ENCODE measurements around the gene RALGDS. TPM values are rescaled to one million over a fixed set of nuclear protein-coding genes. Genes with fewer than 3 reads are reported as not detected.

RALGDS gene
- total RNA-seq, 5 donors from 2014 or later (not counting 1 experiment from before 2014, with no cell fraction given): 81.0 to 161 (median 137) TPM

- Mint-ChIP-seq H3K4me3 (peak overlapping the region; percentile 44 to 90 (median 83)), H3K9me3 (no peaks in the 10 kb centered on the region), H3K36me3 (peaks cover 12% of the 10 kb centered on the region), H3K27ac (peak overlapping the region; percentile 100), H3K27me3 (no peaks in the 10 kb centered on the region), H3K4me1 (peaks cover 77 to 90% (median 82%) of the 10 kb centered on the region in 3 donors)
- peaks cover under 1 to 16% of the 10 kb centered on the region in 2 donors for H3K36me3 ChIP-seq (ENCODE audit: control insufficient read depth in 2 of 2, extremely low read depth in 1 of 2, insufficient read depth in 1 of 2, low read length in 1 of 2)
- H3K27me3 ChIP-seq (replicated peaks in 1 of 2; ENCODE audit: control insufficient read depth in 2 of 2, extremely low read depth in 1 of 2, insufficient read depth in 2 of 2, low read length in 1 of 2): no peaks in the 10 kb centered on the region
- WGBS (ENCODE audit: insufficient coverage): 74% methylated on average over 5 of the region's 5 CpGs
- ATAC-seq (replicated peaks in 1 of 4) (no peak), DNase-seq (no peak)
- peak overlapping the region in 1 of 2 donors; percentile 67 for H3K4me3 ChIP-seq (ENCODE audit: control insufficient read depth in 1 of 2, extremely low read depth in 1 of 2, low read length in 1 of 2)
- H3K9me3 ChIP-seq: no peaks in the 10 kb centered on the region
- peaks cover 36 to 100% of the 10 kb centered on the region in 2 experiments for H3K4me1 ChIP-seq (ENCODE audit: control insufficient read depth in 1 of 2, extremely low read depth in 1 of 2, insufficient read depth in 2 of 2, low read length in 2 of 2)
- ChIA-PET POLR2A (no interaction called here), CTCF (interaction anchor here (0.8 to 5.2 kb wide), 4 partner anchors 12 to 16 kb away, joined by 3 to 45 read pairs (median 4); no protein-coding TSS in a partner anchor)
- H3K27ac ChIP-seq (ENCODE audit: low read length): peak overlapping the region; percentile 100
Measured at GRCh38 chr9:133131506-133131905, 10.5 kb upstream of the RALGDS start.

- H3K4me3 Mint-ChIP-seq: peak overlapping the region; percentile 83 to 90 (median 84)
- peaks cover 11% of the 10 kb centered on the region for H3K36me3 Mint-ChIP-seq
- peaks cover 76 to 92% (median 83%) of the 10 kb centered on the region in 3 donors for H3K4me1 Mint-ChIP-seq
- H3K27ac Mint-ChIP-seq: peak overlapping the region; percentile 96 to 100
- peak in 33 of 35 experiments; percentile 49 to 83 (median 64) for DNase-seq
- ChIA-PET CTCF (interaction anchor here (0.8 to 5.2 kb wide), 4 partner anchors 13 to 17 kb away, joined by 3 to 45 read pairs (median 4); no protein-coding TSS in a partner anchor), POLR2A (no interaction called here)
- WGBS (ENCODE audit: insufficient coverage): 40% methylated on average over 5 of the region's 10 CpGs
- Histone ChIP-seq H3K27ac (ENCODE audit: low read length) (peak overlapping the region; percentile 100), H3K4me3 (ENCODE audit: control insufficient read depth in 1 of 2, extremely low read depth in 1 of 2, low read length in 1 of 2) (peak overlapping the region; percentile 36 to 67), H3K4me1 (ENCODE audit: control insufficient read depth in 1 of 2, extremely low read depth in 1 of 2, insufficient read depth in 2 of 2, low read length in 2 of 2) (peaks cover 36 to 100% of the 10 kb centered on the region in 2 experiments), H3K27me3 (replicated peaks in 1 of 2; ENCODE audit: control insufficient read depth in 2 of 2, extremely low read depth in 1 of 2, insufficient read depth in 2 of 2, low read length in 1 of 2) (no peaks in the 10 kb centered on the region), H3K36me3 (ENCODE audit: control insufficient read depth in 2 of 2, extremely low read depth in 1 of 2, insufficient read depth in 1 of 2, low read length in 1 of 2) (peaks cover 0 to 16% of the 10 kb centered on the region in 2 donors), H3K9me3 (no peaks in the 10 kb centered on the region)
- no peaks in the 10 kb centered on the region for H3K27me3 Mint-ChIP-seq
- ATAC-seq (replicated peaks in 1 of 4): peak; percentile 28 to 60 (median 60)
- no peaks in the 10 kb centered on the region for H3K9me3 Mint-ChIP-seq
Measured at GRCh38 chr9:133130685-133131244, 9.7 kb upstream of the RALGDS start.

GRCh38 chr9:133129001-133129795 is 8.2 kb upstream of the RALGDS start:
- Histone ChIP-seq H3K36me3 (ENCODE audit: control insufficient read depth in 2 of 2, extremely low read depth in 1 of 2, insufficient read depth in 1 of 2, low read length in 1 of 2) (peaks cover 0 to 16% of the 10 kb centered on the region in 2 donors), H3K9me3 (no peaks in the 10 kb centered on the region), H3K27ac (ENCODE audit: low read length) (peak overlapping the region; percentile 100), H3K4me1 (ENCODE audit: control insufficient read depth in 1 of 2, extremely low read depth in 1 of 2, insufficient read depth in 2 of 2, low read length in 2 of 2) (peaks cover 27 to 99% of the 10 kb centered on the region in 2 experiments), H3K27me3 (replicated peaks in 1 of 2; ENCODE audit: control insufficient read depth in 2 of 2, extremely low read depth in 1 of 2, insufficient read depth in 2 of 2, low read length in 1 of 2) (no peaks in the 10 kb centered on the region), H3K4me3 (ENCODE audit: control insufficient read depth in 1 of 2, extremely low read depth in 1 of 2, low read length in 1 of 2) (peak overlapping the region in 1 of 2 donors; percentile 67)
- ChIA-PET CTCF (interaction anchor here in 1 of 2 donors (4.4 kb wide), 1 partner anchor 14 kb away, joined by 21 read pairs; no protein-coding TSS in a partner anchor), POLR2A (interaction anchor here in 1 of 2 donors (0.6 to 0.8 kb wide), 3 partner anchors 20 to 457 kb away, joined by 3 to 5 read pairs (median 5); no protein-coding TSS in a partner anchor)
- Mint-ChIP-seq H3K27me3 (no peaks in the 10 kb centered on the region), H3K27ac (peak overlapping the region; percentile 96 to 100), H3K4me3 (peak overlapping the region; percentile 83 to 90 (median 84)), H3K36me3 (peaks cover 10% of the 10 kb centered on the region), H3K9me3 (no peaks in the 10 kb centered on the region), H3K4me1 (peaks cover 70 to 92% (median 82%) of the 10 kb centered on the region in 3 donors)
- no peak for ATAC-seq (replicated peaks in 1 of 4)
- 74% methylated on average over 23 of the region's 29 CpGs for WGBS (ENCODE audit: insufficient coverage)
- peak in 3 of 35 experiments; percentile 15 to 51 (median 33) for DNase-seq

GRCh38 chr9:133128152-133128551 is 7.1 kb upstream of the RALGDS start:
- H3K36me3 ChIP-seq (ENCODE audit: control insufficient read depth in 2 of 2, extremely low read depth in 1 of 2, insufficient read depth in 1 of 2, low read length in 1 of 2): peaks cover 0 to 16% of the 10 kb centered on the region in 2 donors
- Mint-ChIP-seq H3K36me3 (peaks cover 10% of the 10 kb centered on the region), H3K9me3 (no peaks in the 10 kb centered on the region), H3K27ac (peak overlapping the region; percentile 74 to 88), H3K27me3 (no peaks in the 10 kb centered on the region), H3K4me3 (peak overlapping the region; percentile 67 to 83 (median 77)), H3K4me1 (peaks cover 67 to 92% (median 77%) of the 10 kb centered on the region in 3 donors)
- peak overlapping the region in 1 of 2 donors; percentile 67 for H3K4me3 ChIP-seq (ENCODE audit: control insufficient read depth in 1 of 2, extremely low read depth in 1 of 2, low read length in 1 of 2)
- H3K4me1 ChIP-seq (ENCODE audit: control insufficient read depth in 1 of 2, extremely low read depth in 1 of 2, insufficient read depth in 2 of 2, low read length in 2 of 2): peaks cover 20 to 97% of the 10 kb centered on the region in 2 experiments
- DNase-seq (no peak), ATAC-seq (replicated peaks in 1 of 4) (no peak)
- H3K27me3 ChIP-seq (replicated peaks in 1 of 2; ENCODE audit: control insufficient read depth in 2 of 2, extremely low read depth in 1 of 2, insufficient read depth in 2 of 2, low read length in 1 of 2): no peaks in the 10 kb centered on the region
- ChIA-PET CTCF (interaction anchor here in 1 of 2 donors (4.4 kb wide), 1 partner anchor 16 kb away, joined by 21 read pairs; no protein-coding TSS in a partner anchor), POLR2A (no interaction called here)
- no peaks in the 10 kb centered on the region for H3K9me3 ChIP-seq
- WGBS (ENCODE audit: insufficient coverage): 91% methylated on average over 6 of the region's 13 CpGs
- H3K27ac ChIP-seq (ENCODE audit: low read length): peak overlapping the region; percentile 100

- no peaks in the 10 kb centered on the region for H3K9me3 Mint-ChIP-seq
- H3K4me3 ChIP-seq (ENCODE audit: control insufficient read depth in 1 of 2, extremely low read depth in 1 of 2, low read length in 1 of 2): peak overlapping the region in 1 of 2 donors; percentile 67
- peaks cover 17 to 96% of the 10 kb centered on the region in 2 experiments for H3K4me1 ChIP-seq (ENCODE audit: control insufficient read depth in 1 of 2, extremely low read depth in 1 of 2, insufficient read depth in 2 of 2, low read length in 2 of 2)
- peaks cover 65 to 91% (median 73%) of the 10 kb centered on the region in 3 donors for H3K4me1 Mint-ChIP-seq
- H3K27ac Mint-ChIP-seq: peak overlapping the region; percentile 52 to 88
- H3K36me3 Mint-ChIP-seq: peaks cover 10% of the 10 kb centered on the region
- H3K27ac ChIP-seq (ENCODE audit: low read length): peak overlapping the region; percentile 100
- DNase-seq: peak in 31 of 35 experiments; percentile 26 to 83 (median 56)
- H3K9me3 ChIP-seq: no peaks in the 10 kb centered on the region
- peak in 1 of 4 experiments; percentile 45 for ATAC-seq (replicated peaks in 1 of 4)
- peak overlapping the region; percentile 67 to 83 (median 77) for H3K4me3 Mint-ChIP-seq
- H3K36me3 ChIP-seq (ENCODE audit: control insufficient read depth in 2 of 2, extremely low read depth in 1 of 2, insufficient read depth in 1 of 2, low read length in 1 of 2): peaks cover 0 to 16% of the 10 kb centered on the region in 2 donors
- H3K27me3 Mint-ChIP-seq: no peaks in the 10 kb centered on the region
- CTCF ChIA-PET: interaction anchor here in 1 of 2 donors (4.4 kb wide), 1 partner anchor 16 kb away, joined by 21 read pairs; no protein-coding TSS in a partner anchor
- H3K27me3 ChIP-seq (replicated peaks in 1 of 2; ENCODE audit: control insufficient read depth in 2 of 2, extremely low read depth in 1 of 2, insufficient read depth in 2 of 2, low read length in 1 of 2): no peaks in the 10 kb centered on the region
- POLR2A ChIA-PET: no interaction called here
- WGBS (ENCODE audit: insufficient coverage): 55% methylated on average over 23 of the region's 23 CpGs
Measured at GRCh38 chr9:133127340-133127981, 6.4 kb upstream of the RALGDS start.
